Measurements from ENCODE around the gene PLA2G2F.

Gene PLA2G2F, protein sequence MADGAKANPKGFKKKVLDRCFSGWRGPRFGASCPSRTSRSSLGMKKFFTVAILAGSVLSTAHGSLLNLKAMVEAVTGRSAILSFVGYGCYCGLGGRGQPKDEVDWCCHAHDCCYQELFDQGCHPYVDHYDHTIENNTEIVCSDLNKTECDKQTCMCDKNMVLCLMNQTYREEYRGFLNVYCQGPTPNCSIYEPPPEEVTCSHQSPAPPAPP

DNA sequence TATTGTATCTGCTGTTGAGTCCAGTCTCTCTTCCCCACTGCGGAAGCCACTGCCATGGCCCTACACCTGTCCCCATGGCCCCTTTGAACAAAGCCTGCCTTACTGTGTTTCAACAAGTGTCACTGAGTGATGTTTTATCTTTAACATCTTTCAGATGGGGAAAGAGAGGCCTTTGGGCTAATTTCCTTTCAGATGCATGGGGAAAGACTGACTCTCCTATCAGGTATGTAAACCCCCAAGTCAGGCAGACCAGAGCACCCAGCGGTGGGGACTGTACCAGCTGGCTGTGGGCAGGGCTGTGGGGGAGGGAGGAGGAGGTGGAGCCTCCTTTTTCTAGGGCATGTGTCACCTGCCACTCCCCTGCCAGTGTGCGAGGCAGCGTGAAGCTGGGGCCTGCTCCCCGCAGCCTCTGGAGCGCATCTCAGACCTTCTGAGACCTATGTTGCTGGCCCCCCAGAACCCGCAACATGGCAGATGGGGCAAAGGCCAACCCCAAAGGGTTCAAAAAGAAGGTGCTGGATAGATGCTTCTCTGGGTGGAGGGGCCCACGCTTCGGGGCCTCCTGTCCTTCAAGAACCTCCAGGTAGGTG is at the start of gene PLA2G2F:
Gene PLA2G2F, plus strand, starts transcription at position 363 of the 590 bp plus-strand sequence. Its CDS starts 105 bp downstream, at position 468.
- no peak for DNase-seq

DNA sequence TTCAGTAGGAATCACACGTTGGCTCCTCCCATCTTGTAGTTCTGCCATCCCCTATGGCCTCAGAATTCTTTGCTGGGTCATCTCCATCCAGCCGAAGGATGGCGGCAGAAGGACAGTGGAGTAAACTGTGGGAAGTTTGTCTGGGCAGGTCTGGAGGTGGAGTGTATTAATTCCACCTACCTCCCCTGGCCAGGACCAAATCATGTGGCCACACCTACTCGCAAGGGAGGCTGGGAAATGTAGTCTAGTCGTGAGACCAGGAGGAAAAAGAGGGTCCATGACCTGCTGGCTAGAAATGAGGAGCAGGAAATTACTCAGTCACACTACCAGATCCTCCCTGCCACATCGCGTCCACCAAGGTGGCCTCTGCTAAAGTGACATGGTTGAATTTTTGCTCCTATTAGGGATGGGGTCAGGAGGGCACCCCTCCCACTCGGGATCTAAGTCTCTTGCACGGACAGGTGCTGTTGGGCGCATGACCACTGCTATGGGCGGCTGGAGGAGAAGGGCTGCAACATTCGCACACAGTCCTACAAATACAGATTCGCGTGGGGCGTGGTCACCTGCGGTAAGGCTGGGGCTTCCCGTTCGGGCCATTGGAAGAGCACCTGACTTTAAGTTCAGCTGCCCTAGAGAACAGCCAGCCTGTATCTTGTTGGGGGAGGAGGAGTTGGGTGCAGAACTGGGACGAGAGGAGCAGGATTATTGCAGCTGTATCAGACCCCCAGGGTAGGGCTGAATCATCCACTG is 49.6 kb upstream of the PLA2G2F start:
- DNase-seq, result no peak

DNA sequence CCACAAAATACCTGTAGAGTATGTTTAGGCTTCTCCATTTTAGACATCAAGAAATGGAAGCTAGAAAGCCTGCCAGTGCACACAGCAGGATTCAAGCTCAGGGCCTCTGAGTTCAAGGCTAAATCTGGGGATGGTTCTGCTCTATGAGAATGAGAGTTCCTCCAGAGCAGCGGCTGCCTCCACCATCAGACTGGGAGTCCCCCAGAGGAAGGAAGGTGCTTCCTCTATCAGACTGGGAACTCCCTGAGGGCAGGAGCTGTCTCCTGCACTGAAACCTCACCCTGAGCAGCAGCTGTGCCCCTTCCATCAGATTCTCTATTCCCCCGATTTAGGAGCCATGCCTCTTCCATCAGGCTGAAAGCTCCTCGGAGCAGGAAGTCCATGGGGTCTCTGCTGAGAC is 49.0 kb upstream of the PLA2G2F start:
- DNase-seq, result no peak

DNA sequence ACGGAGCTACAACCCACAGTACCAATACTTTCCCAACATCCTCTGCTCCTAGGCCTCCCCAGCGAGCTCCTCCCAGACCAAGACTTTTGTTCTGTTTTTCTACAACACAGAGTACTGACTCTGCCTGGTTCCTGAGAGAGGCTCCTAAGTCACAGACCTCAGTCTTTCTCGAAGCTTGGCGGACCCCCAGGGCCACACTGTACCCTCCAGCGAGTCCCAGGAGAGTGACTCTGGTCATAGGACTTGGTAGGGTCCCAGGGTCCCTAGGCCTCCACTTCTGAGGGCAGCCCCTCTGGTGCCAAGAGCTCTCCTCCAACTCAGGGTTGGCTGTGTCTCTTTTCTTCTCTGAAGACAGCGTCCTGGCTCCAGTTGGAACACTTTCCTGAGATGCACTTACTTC is 48.5 kb upstream of the PLA2G2F start:
- DNase-seq, result no peak

DNA sequence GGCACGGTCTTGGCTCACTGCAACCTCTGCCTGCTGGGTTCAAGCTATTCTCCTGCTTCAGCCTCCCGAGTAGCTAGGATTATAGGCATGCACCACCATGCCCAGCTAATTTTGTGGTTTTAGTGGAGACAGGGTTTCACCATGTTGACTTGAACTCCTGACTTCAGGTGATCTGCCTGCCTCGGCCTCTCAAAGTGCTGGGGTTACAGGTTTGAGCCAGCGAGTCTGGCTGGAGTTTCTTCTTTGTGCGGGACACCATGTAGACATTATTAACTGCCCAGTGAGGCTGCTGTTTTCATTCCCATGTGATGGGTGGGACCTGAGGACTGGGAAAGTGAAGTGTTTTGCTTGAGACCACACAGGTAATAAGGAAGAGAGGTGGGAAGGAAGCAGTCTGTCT is 45.8 kb upstream of the PLA2G2F start:
- no peak for DNase-seq

DNA sequence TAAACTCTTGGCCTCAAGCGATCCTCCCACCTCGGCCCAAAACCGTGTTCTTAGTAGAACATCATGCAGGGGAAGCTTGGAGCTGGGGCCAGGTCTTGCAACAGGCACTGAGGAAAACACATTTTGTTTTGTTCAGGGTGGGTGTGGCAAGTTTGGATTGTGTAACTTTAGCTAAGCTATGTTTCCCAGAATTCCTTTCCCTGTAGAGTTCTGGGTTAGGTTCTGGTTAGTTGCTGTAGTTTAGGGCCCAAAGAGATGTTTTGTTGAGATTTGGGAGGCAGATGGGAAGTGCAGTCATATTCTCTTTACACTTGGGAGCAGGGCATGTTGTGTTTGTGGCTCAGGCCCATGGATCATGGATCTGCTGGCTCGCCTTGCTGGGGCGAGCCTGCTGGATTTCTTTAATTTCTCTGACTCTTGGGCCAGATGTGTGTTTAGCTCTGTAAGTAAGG is 45.2 kb upstream of the PLA2G2F start:
- no peak for DNase-seq

DNA sequence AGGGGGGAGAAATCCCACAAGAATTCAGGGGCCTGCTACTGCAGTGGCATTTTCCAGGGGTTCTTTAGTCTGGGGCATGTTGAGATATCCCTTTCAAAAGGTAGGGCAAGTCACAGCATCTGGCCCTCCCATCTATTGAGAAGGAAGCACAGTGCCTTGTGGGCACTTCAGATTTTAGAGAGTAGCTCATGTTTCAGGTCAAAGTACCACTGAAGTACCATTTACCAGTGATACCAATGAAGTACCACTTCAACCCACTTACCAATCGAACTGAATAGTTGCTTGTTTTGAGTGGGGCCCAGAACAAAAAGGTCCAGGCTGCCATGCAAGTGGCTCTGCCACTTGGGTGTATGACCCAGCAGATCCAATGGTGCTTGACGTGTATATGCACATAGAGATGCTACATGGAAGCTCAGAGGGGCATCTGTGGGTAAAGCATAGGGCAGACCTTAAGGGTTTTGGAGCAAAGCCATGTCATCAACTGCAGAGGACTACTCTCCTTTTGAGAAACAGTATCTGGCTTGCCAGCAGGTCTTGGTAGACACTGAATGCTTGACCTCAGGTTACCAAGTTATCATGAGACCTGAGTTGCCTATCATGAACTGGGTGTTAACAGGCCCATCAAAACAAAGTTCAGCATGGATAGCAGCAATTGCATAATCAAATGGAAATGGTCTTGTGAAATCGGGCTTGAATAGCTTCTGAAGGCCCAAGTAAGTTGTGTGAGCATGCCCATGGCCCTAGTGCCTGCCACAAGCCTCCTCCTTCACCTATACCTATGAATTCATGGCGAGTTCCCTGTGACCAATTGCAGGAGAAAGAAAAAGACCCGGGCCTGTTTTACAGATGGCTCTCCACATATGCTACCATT is 43.3 kb upstream of the PLA2G2F start:
- no peak for DNase-seq

DNA sequence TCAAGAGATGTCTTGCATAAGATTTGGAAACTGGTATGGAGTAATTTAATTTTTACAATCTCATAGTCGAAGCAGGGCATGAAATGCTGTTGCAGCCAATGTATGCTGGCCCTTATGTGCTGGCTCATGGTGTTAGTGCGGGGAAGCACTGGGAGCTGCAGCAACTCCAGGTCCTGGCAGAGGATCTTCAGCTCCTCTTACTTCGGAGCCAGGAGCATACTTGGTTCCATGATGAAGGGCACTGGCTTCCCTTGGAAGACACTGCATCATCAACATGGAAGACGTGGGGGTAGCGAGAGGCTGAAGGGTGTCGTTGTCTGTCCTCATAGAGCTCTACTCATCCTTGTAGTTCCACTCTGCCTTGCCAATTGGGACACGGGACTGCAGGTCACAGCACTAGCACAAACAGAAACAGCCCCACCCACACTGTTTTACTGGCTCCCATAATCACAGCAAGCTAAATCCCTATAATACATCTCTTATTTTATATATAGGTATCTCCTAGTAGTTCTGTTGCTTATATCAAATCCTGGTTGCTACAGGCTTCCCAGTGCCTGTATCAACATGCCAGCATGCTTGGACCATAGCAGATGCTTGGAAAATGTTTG is 42.2 kb upstream of the PLA2G2F start:
- DNase-seq, result no peak

DNA sequence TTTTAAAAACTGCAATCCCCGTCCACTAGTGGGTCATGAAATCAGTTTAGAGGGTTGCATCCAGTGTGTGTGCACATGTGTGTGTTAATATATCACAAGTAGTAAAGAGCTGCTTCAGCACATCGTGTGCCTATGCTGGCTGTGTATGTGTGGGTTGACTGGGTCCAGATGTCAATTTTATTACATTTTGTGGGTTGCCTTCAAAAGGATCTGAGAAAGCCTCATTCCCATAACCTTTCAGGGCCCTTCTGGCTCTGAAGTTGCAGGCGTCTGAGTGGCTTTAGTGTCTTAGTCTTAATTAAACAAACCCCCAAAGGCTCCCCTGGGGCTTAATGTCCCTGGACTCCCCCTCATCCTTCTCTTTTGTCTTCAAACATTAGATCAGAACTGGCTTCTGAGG is 39.6 kb upstream of the PLA2G2F start:
- no peak for DNase-seq

DNA sequence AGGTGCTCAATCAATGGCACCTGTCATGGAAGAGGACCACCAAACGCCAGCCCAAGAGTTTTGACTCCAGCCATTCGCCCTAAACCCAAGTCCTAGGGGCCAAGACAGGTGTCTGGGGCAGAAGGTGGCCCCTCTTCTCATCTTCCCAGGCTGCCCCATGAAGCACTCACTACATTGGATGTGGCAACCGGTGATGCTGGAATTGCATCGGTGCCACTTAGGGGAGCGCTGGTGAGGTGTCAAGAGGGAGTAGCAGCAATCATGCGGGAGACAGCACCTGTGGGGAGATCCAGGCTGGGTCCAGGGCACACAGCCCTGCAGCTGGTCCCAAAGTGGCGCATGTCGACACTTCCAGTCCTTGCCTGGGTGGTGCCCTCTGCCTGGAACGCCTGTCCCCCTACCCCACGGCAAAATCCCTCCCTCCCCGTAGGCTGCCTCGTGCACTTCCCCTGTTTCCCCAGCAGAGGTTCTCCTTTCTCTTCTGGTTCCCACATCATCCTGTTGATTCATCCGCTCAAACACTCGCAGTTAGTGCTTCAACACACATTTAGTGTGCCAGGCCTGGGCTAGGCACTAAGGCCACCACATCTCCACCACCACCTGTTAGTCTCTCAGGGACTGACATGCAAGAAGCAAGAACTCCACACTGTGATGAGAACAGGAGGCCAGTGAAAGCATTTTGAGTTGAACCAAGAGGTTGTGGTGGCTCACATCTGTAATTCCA is 38.3 kb upstream of the PLA2G2F start:
- peak in 2 of 6 experiments; percentile 2 to 12 for DNase-seq

DNA sequence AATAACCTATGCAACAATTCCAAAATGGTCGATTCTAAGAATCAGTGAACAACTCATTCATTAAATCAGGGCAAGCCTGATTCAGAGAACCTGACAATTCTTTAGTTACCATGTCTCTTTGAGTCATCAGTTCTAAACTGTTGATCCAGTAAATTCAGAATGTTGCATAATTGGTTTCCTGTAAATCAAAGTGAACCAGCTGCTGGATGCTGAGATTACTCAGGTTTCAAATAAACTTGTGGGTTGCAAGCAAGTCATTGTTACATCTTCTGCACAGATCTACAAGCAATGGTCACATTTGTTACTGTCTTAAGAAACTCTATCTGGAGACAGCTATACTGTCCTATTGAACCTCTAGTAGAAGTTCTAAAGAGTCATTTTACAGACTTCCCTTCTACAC is 36.2 kb upstream of the PLA2G2F start:
- DNase-seq, result no peak

DNA sequence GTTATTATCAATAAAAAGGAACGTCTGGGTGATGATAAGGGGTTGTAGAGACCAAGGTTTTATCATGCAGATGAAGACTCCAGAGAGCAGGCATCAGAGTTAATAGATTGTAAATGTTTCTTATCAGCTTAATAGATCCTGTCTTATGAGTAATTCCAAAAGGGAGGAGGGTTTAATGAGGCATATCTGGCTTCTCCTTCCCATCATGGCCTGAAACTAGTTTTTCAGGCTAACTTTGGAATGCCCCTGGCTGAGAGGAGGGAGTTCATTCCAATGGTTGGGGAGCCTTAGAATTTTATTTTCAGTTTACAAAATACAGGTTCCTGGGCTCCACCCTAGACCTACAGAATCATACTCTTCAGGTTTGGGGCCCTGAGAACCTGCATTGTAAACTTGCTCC is 33.3 kb upstream of the PLA2G2F start:
- no peak for DNase-seq

DNA sequence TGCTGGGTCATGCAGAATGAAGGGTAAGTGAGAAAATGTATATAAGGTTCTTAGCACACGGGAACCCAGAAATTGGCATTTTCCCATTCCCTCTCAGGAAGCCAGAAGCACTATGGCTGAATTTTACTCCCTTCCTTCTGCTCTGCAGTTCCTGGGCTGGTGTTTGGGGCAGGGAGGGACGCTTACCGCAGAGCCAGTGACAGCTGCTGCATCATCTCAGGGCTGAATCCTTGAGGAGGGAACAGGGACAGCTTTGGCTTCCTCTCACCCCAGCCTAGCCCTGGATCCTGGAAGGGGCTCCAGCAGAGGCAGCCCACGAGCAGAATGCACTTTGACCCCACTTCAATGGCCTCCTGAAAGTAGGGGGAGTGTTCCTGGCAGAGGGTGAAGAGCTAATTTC is 31.8 kb upstream of the PLA2G2F start:
- no peak for DNase-seq

DNA sequence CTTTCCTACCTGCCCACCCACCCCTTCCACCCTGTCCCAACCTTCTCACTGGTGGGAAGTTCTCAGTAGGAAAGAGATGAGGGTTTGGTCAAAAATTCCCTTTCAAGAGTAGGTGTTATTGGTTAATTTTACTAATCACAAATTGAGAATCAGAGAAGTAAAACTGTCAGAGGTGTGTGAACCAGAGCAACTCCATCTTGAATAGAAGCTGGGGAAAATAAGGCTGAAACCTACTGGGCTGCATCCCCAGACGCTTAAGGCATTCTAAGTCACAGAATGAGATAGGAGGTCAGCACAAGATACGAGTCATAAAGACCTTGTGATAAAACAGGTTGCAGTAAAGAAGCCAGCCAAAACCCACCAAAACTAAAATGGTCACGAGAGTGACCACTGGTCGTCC is 31.3 kb upstream of the PLA2G2F start:
- no peak for DNase-seq

DNA sequence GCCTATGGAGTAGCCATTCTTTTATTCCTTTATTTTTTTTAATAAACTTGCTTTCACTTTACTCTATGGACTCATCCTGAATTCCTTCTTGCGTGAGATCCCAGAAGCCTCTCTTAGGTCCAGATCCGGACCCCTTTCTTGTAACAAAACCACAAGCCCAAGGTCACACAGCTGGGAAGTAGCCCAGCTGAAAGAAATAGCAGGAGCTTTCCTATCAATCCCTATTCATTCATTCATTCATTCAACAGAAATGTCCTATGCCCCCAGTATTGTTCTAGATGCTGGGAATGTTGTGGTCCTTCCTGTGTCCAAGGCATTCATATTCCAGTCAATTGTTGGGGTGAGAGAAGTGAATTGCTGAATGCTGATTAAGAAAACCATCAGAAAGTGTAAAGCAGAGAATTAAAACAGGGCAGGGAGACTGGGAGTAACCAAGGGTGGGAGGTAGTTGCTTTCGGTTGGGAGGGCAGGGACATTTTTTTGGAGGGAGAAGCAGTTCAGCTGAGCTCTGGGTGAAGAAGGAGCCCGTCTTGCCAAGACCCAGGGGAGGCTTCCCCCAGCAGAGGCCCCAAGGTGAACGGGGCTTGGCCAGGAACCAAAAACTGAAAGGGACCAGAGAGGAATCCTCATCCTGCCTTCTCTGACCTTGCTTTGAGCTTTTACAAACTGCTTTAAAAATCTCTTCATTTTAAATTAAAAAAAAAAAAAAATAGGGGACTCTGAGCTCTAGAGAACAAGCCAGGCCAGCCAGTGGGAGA is 30.6 kb upstream of the PLA2G2F start:
- DNase-seq, result no peak

DNA sequence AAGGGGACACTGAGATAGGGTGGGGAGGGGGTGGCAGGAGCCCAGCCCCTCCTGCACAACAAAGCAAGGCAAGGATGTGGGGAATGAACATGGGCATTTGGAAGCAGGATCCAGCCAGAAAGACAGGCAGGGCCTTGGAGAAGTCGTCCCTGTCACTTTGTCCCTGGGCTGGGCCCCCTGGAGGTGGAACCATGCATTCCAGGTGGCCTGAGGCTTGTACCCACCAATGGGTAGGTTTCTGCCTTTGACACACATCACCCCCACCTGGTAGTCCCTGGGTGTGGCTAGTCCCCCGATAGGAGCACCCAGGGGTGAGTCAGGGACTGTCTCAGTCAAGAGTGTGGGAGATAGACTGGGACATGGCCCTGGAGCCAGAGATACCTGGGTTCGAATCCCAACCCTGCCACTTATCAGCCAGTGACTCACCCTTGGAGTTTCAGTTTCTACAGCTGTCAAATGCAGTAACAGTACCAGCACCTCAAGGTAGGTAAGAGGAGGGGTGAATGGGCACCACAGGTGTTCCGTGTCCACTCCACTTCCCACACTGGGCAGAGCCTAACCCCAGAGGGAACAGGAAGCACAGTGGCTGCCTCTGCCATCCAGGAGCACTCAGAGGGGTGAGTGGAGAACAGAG is 29.8 kb upstream of the PLA2G2F start:
- no peak for DNase-seq

DNA sequence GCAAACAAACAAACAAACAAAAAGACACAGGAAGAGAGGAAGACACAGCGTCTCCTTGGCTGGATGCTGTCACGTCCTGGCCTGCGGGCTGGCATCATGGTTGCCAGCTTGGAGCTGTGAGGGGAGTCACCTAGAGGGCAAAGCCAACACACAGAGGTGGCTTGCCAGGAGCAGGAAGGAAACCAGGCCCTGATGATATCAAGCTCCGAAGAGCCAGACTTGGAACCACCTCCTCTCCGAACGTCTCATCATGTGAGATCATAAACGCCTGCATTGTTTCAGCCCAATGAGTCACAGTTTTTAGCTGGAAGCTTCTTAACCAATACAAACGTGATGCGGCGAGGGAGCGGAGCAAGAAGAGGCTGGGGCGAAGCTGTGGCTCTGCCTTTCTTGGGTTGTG is 28.4 kb upstream of the PLA2G2F start:
- DNase-seq, result no peak

DNA sequence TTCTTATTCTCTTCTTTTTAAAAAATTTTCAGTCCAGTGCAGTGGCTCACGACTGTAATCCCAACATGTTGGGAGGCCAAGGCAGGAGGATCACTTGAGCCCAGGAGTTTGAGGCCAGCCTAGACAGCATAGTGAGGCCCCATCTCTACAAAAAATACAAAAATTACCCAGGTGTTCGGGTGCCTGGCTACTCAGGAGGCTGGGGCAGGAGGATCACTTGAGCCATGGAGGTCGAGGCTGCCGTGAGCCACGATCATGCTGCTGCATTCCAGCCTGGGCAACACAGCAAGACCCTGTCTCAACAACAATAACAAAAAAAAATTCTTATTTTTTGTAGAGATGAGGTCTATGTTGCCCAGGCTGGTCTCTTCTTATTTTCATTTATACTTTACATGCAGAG is 27.7 kb upstream of the PLA2G2F start:
- DNase-seq, result no peak

DNA sequence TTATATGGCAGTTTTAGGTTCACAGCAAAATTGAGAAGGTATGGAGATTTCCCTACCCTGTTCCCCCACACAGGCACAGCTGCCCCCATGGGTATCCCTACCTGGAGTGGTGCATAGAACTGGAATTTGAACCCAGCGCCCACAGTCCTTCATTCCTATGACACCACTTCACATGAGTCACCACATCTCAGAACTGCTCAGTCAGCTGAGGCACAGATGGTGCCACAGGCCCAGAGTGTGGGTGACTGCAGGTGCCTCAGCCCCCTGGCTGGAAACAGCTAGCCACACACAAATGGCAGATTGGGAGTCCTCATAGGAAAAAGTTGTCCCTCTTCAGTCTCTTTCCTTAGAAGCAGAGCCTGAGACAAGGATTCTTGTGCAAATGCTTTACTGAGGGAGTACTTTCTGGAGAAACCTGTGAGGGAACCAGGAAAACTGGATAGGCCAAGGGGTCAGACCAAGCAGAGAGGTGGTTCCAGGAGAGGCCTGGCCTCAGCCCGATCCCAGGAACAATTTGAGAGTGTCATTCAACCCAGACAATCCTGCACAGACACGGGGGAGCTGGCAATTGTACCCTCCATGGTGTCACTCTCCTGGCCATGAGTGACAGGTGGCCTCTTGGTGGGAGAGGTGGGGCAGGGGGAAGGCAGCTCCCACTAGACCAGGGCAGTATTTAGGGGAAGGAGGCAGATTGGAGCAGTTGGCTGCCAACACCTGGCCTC is 26.7 kb upstream of the PLA2G2F start:
- DNase-seq, result no peak

DNA sequence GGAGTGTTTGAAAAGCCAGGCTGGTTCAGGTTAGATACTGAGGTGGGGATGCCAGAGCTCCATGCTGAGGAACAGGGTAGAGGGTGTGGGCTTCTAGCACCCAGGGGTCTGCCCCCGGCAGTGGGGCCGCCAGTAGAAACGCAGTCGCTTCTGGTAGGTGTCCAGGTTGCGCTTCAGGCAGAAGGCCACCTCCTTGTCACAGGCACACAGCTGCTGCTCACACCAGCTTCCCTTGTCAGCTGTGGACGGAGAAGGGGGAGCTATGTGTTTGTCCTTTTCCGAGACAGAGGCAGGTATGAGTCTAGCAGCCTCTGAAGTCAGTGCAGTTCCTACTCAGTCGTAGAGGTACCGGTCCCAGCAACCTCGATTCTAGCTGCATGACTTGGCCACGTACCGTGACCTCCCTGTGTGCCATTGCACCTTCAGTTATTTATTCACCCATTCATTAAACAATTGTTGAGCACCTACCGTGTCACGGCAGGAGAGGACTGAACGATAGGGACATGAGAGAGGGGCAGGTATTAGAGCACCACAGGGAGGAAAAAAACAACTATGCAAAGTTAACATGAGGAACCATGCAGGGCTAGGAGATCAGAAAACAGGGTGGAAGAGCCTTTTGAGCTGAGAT is 25.0 kb upstream of the PLA2G2F start:
- no peak for DNase-seq
